ENCODE results near the gene TMEM151B. TPM values are rescaled to one million over a fixed set of nuclear protein-coding genes. Genes with fewer than 3 reads are reported as not detected.

TMEM151B gene
- total and polyA plus RNA-seq, 9 of the 15 experiments (the other 6 are each of a cell fraction or from before 2014, with no cell fraction given), result not detected

DNA sequence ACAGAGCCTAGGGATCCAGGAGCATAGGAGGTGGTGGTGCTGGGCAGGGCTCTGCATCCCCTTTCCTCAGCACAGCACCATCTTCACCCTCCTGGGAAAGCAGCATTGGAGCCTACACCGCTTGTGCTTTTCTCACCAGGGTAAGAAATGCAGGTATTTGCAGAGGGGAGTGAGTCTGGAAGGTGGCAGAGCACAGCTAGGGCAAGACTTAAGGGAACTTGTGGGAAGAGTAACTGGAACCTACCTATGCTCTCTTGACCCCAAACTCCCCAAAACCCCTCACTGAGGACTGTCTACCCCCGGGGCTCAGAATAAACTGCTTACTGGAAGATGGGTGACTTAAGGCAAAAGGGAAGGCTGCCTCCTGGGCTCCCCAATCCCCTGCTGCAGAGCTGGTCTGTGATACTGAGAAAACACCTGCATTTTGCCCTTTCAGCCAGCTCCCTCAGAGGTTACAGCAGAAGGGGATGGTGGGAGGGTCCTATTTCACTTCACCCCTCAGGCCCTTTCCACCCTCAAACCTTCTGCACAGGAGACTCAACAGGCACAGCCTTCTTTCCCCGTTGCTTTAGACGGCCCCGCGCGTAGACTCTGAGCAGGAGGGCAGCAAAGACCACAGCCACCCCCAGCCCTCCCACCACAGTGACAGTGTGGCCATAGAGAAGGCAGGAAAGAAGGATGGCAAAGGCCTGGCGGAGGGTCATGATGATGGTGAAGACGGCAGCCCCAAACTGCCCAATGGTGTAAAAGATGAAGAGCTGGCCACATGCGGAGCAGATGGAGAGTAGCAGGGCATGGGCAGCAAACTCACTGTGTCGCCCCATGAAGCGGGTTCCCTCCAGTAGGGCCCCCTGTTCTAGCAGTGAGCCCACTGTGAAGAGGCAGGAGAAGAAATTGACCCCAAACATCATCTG lies 15.8 kb upstream of the TMEM151B start (continued):
- TF ChIP-seq, protein P1, sequence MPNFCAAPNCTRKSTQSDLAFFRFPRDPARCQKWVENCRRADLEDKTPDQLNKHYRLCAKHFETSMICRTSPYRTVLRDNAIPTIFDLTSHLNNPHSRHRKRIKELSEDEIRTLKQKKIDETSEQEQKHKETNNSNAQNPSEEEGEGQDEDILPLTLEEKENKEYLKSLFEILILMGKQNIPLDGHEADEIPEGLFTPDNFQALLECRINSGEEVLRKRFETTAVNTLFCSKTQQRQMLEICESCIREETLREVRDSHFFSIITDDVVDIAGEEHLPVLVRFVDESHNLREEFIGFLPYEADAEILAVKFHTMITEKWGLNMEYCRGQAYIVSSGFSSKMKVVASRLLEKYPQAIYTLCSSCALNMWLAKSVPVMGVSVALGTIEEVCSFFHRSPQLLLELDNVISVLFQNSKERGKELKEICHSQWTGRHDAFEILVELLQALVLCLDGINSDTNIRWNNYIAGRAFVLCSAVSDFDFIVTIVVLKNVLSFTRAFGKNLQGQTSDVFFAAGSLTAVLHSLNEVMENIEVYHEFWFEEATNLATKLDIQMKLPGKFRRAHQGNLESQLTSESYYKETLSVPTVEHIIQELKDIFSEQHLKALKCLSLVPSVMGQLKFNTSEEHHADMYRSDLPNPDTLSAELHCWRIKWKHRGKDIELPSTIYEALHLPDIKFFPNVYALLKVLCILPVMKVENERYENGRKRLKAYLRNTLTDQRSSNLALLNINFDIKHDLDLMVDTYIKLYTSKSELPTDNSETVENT (CRISPR knock-in tag; IDR thresholded peaks at IDR 0.05), result peak; percentile 23; the same call in 1 of the 2 replicates
- TF ChIP-seq ZNF121 (CRISPR knock-in tag; conservative IDR thresholded peaks at IDR 0.05) (peak; percentile 8; the same call in 1 of the 2 replicates), PML (IDR thresholded peaks at IDR 0.05; ENCODE audit: low read length) (peak; percentile 83), NCOR1 (IDR thresholded peaks at IDR 0.05) (peak; percentile 39; the same call in 1 of the 2 replicates), TAF1 (IDR thresholded peaks at IDR 0.05; ENCODE audit: control insufficient read depth, extremely low read depth, insufficient read depth, low read length, severe bottlenecking) (peak; percentile 22), SMAD3 (CRISPR knock-in tag; conservative IDR thresholded peaks at IDR 0.05) (peak; percentile 53; the same call in 1 of the 2 replicates), SP1 (CRISPR knock-in tag; IDR thresholded peaks at IDR 0.05) (peak; percentile 72), DNMT1 (IDR thresholded peaks at IDR 0.05) (no peak), HMG20B (CRISPR knock-in tag; IDR thresholded peaks at IDR 0.05) (no peak), SMARCB1 (IDR thresholded peaks at IDR 0.05; ENCODE audit: insufficient read length, low read depth) (no peak)
- TF ChIP-seq, protein P2, sequence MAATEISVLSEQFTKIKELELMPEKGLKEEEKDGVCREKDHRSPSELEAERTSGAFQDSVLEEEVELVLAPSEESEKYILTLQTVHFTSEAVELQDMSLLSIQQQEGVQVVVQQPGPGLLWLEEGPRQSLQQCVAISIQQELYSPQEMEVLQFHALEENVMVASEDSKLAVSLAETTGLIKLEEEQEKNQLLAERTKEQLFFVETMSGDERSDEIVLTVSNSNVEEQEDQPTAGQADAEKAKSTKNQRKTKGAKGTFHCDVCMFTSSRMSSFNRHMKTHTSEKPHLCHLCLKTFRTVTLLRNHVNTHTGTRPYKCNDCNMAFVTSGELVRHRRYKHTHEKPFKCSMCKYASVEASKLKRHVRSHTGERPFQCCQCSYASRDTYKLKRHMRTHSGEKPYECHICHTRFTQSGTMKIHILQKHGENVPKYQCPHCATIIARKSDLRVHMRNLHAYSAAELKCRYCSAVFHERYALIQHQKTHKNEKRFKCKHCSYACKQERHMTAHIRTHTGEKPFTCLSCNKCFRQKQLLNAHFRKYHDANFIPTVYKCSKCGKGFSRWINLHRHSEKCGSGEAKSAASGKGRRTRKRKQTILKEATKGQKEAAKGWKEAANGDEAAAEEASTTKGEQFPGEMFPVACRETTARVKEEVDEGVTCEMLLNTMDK (IDR thresholded peaks at IDR 0.05; ENCODE audit: borderline replicate concordance, insufficient read depth, low read depth, low read length, poor library complexity, severe bottlenecking), result no peak
- TF ChIP-seq, protein P3, sequence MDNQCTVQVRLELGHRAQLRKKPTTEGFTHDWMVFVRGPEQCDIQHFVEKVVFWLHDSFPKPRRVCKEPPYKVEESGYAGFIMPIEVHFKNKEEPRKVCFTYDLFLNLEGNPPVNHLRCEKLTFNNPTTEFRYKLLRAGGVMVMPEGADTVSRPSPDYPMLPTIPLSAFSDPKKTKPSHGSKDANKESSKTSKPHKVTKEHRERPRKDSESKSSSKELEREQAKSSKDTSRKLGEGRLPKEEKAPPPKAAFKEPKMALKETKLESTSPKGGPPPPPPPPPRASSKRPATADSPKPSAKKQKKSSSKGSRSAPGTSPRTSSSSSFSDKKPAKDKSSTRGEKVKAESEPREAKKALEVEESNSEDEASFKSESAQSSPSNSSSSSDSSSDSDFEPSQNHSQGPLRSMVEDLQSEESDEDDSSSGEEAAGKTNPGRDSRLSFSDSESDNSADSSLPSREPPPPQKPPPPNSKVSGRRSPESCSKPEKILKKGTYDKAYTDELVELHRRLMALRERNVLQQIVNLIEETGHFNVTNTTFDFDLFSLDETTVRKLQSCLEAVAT (IDR thresholded peaks at IDR 0.05), result 0 out of 4 replicates have a peak, but pooled peaks of 1 of the 2 experiments have one; percentile 27
- TF ChIP-seq, protein P4, sequence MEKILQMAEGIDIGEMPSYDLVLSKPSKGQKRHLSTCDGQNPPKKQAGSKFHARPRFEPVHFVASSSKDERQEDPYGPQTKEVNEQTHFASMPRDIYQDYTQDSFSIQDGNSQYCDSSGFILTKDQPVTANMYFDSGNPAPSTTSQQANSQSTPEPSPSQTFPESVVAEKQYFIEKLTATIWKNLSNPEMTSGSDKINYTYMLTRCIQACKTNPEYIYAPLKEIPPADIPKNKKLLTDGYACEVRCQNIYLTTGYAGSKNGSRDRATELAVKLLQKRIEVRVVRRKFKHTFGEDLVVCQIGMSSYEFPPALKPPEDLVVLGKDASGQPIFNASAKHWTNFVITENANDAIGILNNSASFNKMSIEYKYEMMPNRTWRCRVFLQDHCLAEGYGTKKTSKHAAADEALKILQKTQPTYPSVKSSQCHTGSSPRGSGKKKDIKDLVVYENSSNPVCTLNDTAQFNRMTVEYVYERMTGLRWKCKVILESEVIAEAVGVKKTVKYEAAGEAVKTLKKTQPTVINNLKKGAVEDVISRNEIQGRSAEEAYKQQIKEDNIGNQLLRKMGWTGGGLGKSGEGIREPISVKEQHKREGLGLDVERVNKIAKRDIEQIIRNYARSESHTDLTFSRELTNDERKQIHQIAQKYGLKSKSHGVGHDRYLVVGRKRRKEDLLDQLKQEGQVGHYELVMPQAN (IDR thresholded peaks at IDR 0.05; ENCODE audit: borderline replicate concordance), result 0 out of 2 replicates have a peak, but pooled peaks have one; percentile 23
- TF ChIP-seq, protein P5, sequence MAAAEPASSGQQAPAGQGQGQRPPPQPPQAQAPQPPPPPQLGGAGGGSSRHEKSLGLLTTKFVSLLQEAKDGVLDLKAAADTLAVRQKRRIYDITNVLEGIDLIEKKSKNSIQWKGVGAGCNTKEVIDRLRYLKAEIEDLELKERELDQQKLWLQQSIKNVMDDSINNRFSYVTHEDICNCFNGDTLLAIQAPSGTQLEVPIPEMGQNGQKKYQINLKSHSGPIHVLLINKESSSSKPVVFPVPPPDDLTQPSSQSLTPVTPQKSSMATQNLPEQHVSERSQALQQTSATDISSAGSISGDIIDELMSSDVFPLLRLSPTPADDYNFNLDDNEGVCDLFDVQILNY (CRISPR knock-in tag; IDR thresholded peaks at IDR 0.05), result 0 out of 2 replicates have a peak, but pooled peaks have one; percentile 74
- TF ChIP-seq, protein P6, sequence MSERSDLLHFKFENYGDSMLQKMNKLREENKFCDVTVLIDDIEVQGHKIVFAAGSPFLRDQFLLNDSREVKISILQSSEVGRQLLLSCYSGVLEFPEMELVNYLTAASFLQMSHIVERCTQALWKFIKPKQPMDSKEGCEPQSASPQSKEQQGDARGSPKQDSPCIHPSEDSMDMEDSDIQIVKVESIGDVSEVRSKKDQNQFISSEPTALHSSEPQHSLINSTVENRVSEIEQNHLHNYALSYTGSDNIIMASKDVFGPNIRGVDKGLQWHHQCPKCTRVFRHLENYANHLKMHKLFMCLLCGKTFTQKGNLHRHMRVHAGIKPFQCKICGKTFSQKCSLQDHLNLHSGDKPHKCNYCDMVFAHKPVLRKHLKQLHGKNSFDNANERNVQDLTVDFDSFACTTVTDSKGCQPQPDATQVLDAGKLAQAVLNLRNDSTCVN (CRISPR knock-in tag; IDR thresholded peaks at IDR 0.05), result peak; percentile 68; the same call in 1 of the 2 replicates

Data from K562 (cell line).